Osteoblast (primary cell): Measurements from ENCODE around the gene KLF2. TPM values are rescaled to one million over a fixed set of nuclear protein-coding genes. Genes with fewer than 3 reads are reported as not detected.
A peak's percentile ranks its signal among the peaks of the same experiment; 100 is the strongest.

Source experiments
- DNase-seq: peaks from one replicate; pipeline ENCODE4 v3.0.0; 2011; ENCODE audit warnings: low spot score, mixed read lengths; ENCODE audit not compliant: insufficient read length; ENCODE audit errors: missing footprints
- H2AFZ ChIP-seq: 2 replicates; pipeline ENCODE4 v1.6.0; 2011; ENCODE audit warnings: mild to moderate bottlenecking, low read length
- H3K27ac ChIP-seq: 2 replicates; pipeline ENCODE4 v1.5.1; 2011; ENCODE audit warnings: mild to moderate bottlenecking, low read depth, low read length, moderate library complexity
- H3K27me3 ChIP-seq: 2 replicates; pipeline ENCODE4 v1.6.0; 2012; ENCODE audit warnings: mild to moderate bottlenecking, control low read depth, inconsistent platforms, low read length, moderate library complexity; ENCODE audit not compliant: insufficient read depth
- H3K36me3 ChIP-seq: 2 replicates; pipeline ENCODE4 v1.5.1; 2011; ENCODE audit warnings: mild to moderate bottlenecking, low read length, control low read depth, moderate library complexity; ENCODE audit not compliant: insufficient read depth
- H3K4me1 ChIP-seq: 2 replicates; pipeline ENCODE4 v1.5.1; 2011; ENCODE audit warnings: mild to moderate bottlenecking, low read length, control low read depth, moderate library complexity; ENCODE audit not compliant: insufficient read depth
- H3K4me2 ChIP-seq: 2 replicates; pipeline ENCODE4 v1.6.0; 2011; ENCODE audit warnings: mild to moderate bottlenecking, low read length; ENCODE audit not compliant: insufficient read depth
- H3K4me3 ChIP-seq: fragments of 200-600 bp; sonication (generic); 3 replicates; pipeline ENCODE4 v1.5.1; 2012; ENCODE audit warnings: mild to moderate bottlenecking, low read length, inconsistent platforms; ENCODE audit not compliant: insufficient read depth
- H3K79me2 ChIP-seq: 2 replicates; pipeline ENCODE4 v1.6.0; 2012; ENCODE audit warnings: mild to moderate bottlenecking, low read length, control low read depth, inconsistent platforms; ENCODE audit not compliant: insufficient read depth
- H3K9me3 ChIP-seq: 2 replicates; pipeline ENCODE4 v1.5.1; 2011; ENCODE audit warnings: low read depth, low read length, control low read depth
- H4K20me1 ChIP-seq: 2 replicates; pipeline ENCODE4 v1.6.0; 2012; ENCODE audit warnings: mild to moderate bottlenecking, low read length, control low read depth; ENCODE audit not compliant: insufficient read depth
- total RNA-seq: library from RNA; depleted of rRNA; stranded (reverse); fragments of >200 nt; gene quantifications from 2 replicates; pipeline ENCODE4 v1.2.3, GENCODE V29; 2012
- TF ChIP-seq, protein P1 (sequence below): IDR thresholded peaks from 2 replicates; pipeline ENCODE4 v1.5.1; 2011; ENCODE audit warnings: mild to moderate bottlenecking, low read depth, low read length, moderate library complexity; ENCODE audit errors: extremely low read depth

The KLF2 gene
- total RNA-seq, 1 donor: 16.6 TPM

DNA sequence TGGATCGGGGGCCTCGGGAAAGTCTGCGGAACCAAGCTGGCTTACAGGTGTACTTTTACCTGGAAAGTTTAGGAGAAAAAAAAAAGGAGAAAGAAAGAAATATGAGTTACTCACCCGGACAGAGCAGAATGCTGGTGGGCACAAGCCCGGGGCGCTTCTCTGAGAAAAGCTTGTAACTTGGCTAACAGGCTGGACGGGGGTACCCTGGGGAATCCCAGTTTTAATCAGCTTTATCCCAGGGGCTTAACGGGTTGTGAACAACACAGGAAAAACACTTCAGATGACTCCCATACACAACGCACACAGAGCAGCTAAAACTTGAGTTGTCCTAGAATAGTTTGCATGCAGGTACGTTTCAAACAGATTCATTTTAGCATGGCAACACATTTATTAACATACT lies 37.3 kb downstream of the KLF2 start:
- Histone ChIP-seq H3K79me2 (no peaks in the 10 kb centered on the region), H3K27ac (no peak overlapping the region), H3K4me1 (no peaks in the 10 kb centered on the region), H2AFZ (no peak overlapping the region), H4K20me1 (no peaks in the 10 kb centered on the region), H3K36me3 (no peaks in the 10 kb centered on the region), H3K27me3 (no peaks in the 10 kb centered on the region), H3K4me3 (no peak overlapping the region), H3K9me3 (no peaks in the 10 kb centered on the region), H3K4me2 (no peak overlapping the region)
- DNase-seq: peak; percentile 57
- TF ChIP-seq, protein P1, sequence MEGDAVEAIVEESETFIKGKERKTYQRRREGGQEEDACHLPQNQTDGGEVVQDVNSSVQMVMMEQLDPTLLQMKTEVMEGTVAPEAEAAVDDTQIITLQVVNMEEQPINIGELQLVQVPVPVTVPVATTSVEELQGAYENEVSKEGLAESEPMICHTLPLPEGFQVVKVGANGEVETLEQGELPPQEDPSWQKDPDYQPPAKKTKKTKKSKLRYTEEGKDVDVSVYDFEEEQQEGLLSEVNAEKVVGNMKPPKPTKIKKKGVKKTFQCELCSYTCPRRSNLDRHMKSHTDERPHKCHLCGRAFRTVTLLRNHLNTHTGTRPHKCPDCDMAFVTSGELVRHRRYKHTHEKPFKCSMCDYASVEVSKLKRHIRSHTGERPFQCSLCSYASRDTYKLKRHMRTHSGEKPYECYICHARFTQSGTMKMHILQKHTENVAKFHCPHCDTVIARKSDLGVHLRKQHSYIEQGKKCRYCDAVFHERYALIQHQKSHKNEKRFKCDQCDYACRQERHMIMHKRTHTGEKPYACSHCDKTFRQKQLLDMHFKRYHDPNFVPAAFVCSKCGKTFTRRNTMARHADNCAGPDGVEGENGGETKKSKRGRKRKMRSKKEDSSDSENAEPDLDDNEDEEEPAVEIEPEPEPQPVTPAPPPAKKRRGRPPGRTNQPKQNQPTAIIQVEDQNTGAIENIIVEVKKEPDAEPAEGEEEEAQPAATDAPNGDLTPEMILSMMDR: no peak

DNA sequence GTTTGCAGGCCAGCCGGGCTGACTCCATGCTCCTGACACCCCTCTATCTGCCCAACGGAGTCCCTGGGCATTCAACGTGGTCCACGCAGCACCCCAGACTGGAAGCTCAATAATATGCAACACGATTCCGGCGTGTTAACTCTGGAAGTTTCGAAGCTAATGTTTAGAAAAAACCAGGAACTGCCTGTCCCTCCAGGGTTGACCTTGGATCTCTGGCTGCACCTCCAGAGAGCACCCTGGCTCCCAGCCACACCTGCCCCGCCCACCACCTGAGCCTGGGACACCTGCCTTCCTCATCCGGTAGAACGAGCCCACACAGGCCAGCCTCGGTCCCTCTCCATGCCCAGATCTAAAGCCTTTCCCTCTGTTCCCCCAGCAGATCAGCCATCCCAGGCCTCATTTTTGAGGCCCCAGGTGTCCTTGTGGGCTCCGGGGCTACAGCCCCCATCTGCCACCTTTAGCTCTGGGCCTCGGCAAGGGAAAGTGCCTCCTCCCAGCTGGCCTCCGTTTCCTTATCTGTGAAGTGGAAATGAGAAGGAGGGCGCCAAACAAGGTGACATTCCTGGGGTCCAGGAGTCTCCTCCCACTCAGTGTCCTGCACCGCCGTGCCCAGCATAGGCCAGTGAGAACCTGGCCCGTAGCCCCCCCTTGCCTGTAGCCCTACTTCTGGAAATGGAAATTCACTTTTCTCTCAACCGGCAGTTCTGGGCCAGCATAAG lies 38.7 kb downstream of the KLF2 start:
- TF ChIP-seq, protein P1: no peak
- no peaks in the 10 kb centered on the region for H3K27me3 ChIP-seq
- H3K27ac ChIP-seq: no peak overlapping the region
- H4K20me1 ChIP-seq: peaks cover 5% of the 10 kb centered on the region
- H3K79me2 ChIP-seq: peaks cover 3% of the 10 kb centered on the region
- H3K4me3 ChIP-seq: no peak overlapping the region
- H3K4me1 ChIP-seq: no peaks in the 10 kb centered on the region
- no peak overlapping the region for H2AFZ ChIP-seq
- peak; percentile 57 for DNase-seq
- H3K4me2 ChIP-seq: no peak overlapping the region
- H3K36me3 ChIP-seq: no peaks in the 10 kb centered on the region
- H3K9me3 ChIP-seq: no peaks in the 10 kb centered on the region

DNA sequence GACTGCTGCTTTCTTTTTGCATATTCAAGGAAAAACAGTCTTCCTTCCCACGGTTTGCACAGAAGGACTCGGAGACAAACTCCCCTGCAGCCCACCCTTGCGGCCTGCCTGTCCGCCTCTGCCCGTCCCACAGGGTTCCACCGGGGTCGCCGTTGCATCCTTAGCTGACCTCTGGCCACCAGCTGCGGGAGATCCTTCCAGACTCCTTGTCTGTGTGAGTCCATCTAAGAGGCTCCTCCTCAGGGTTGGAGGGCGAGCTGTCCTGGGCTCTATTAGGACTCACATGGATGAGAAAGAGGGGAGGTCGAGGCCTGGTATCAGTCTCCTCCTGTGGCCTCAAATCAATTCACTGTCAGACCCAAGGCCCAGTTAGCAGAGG lies 39.2 kb downstream of the KLF2 start:
- Histone ChIP-seq H3K27ac (no peak overlapping the region), H3K4me2 (no peak overlapping the region), H3K9me3 (no peaks in the 10 kb centered on the region), H3K36me3 (no peaks in the 10 kb centered on the region), H3K4me1 (no peaks in the 10 kb centered on the region), H3K27me3 (no peaks in the 10 kb centered on the region), H3K79me2 (peaks cover 3% of the 10 kb centered on the region), H2AFZ (no peak overlapping the region), H3K4me3 (no peak overlapping the region), H4K20me1 (peaks cover 9% of the 10 kb centered on the region)
- peak; percentile 26 for DNase-seq
- TF ChIP-seq, protein P1: no peak

DNA sequence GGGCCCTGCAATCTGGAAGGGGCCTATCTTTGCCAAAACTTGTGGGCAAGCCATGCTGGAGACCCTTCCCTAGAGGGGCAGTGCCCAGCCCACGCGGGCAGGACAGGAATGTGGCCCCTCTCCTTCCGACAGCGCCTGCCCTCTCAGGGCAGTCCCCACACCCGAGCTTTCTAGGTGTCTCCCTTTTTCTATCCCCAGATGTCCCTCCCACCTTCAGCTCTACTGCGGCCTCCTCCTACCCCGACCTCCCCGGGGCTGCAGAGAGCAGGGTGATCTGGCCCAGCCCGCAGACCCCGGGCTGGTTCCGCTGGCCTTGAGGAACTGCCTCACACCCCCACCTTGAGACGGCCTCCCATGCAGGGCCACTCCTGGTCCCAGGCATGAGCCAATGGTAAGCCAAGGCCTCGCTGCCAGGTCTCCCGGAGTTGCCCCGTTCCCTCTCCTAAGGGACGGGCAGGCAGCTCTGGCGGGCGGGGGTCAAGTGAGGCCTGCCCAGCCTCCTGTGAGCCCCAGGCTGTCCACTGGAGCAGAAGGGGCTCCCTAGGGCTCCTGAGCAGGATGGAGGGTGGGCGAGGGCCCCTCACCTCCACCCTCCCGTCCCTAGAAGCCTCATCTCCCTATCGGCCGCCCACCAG lies 39.7 kb downstream of the KLF2 start:
- Histone ChIP-seq H3K36me3 (no peaks in the 10 kb centered on the region), H3K27ac (no peak overlapping the region), H3K4me3 (no peak overlapping the region), H3K27me3 (no peaks in the 10 kb centered on the region), H3K9me3 (no peaks in the 10 kb centered on the region), H4K20me1 (peaks cover 9% of the 10 kb centered on the region), H3K4me1 (no peaks in the 10 kb centered on the region), H3K79me2 (peaks cover 3% of the 10 kb centered on the region), H2AFZ (no peak overlapping the region), H3K4me2 (no peak overlapping the region)
- DNase-seq: peak; percentile 46
- TF ChIP-seq, protein P1: no peak
